GM23248 (cell line): Measurements from ENCODE around the gene ARHGAP24.

Experiments used
- EZH2 ChIP-seq: fragments of 200-600 bp; sonication (generic); IDR thresholded peaks from 2 replicates; pipeline ENCODE4 v1.6.1; 2018; ENCODE audit warnings: antibody characterized with exemption, mild to moderate bottlenecking; ENCODE audit not compliant: insufficient read depth, poor library complexity, severe bottlenecking
- EZH2phosphoT487 ChIP-seq: fragments of 200-600 bp; sonication (generic); IDR thresholded peaks from 2 replicates; pipeline ENCODE4 v1.6.1; 2018; ENCODE audit warnings: antibody characterized with exemption, moderate library complexity, mild to moderate bottlenecking, low read depth; ENCODE audit not compliant: insufficient read depth

- TF ChIP-seq EZH2 (no peak), EZH2phosphoT487 (no peak)
Measured at GRCh38 chr4:85938062-85938461, 463.1 kb downstream of the ARHGAP24 start.
